ENCODE measurements around the gene PTPRM.

PTPRM gene

DNA sequence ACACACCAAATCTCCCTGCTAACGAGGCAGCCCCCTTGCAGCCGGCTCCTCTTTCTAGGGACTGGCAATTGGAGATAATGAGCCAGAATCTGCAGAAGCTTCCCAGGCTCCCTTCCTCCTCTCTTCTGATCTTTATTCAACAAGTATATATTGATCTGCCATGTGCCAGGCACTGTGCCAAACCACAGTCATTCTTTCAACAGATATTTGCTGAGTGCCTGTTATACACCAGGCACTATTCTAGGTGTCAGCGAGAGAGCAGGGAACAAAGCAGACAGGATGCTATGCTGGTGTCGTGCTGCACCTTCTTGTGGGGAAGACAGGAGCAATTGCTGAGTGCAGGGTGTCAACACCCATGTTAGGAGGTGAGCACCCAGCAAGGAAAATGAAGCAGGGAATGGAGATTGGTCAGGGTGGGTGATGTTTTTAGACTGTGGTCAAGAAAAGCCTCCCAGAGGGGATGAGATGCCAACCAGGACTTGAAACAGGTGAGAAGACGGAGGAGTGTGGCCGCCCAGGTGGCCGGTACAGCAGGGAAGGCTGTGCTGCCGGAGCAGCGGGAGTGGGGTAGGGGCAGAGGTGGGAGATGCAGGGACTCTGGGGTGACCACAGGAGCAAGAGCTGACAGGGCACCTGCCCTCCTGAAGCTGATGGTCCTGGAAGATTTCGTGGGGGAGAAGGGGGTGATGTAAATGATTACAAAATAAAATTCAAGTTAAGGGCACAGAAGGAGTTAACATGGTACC, 734.5 kb downstream of the PTPRM start:
- DNase-seq, result no peak

DNA sequence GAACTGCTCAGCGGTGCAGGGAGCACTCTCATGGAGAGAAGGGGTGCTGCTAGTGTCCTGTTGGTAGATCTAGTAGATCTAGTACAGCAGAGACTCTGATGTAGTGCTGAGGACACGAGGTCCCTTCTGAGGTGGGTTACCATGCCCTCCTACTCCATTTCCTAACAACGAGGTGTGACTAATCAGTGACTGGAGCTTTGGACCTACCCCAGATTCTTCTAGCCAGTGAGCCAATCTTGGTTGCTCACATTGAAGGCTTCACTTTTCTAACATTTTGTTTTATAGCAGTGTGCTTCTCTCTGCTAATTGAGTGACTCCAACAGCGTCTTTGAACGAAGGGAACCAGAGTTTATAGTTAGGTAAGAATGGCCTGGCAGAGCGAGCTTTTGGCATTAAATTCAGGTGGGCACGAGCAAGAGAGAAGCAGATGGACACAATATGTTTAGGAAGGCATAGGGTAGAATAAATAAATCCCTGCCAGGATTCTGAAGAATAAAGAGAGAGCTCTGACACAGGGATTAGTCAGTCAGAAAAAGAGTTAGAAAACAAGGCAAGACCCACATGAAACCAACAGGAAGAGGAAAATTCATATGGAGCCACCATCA, 736.1 kb downstream of the PTPRM start:
- DNase-seq, result no peak

DNA sequence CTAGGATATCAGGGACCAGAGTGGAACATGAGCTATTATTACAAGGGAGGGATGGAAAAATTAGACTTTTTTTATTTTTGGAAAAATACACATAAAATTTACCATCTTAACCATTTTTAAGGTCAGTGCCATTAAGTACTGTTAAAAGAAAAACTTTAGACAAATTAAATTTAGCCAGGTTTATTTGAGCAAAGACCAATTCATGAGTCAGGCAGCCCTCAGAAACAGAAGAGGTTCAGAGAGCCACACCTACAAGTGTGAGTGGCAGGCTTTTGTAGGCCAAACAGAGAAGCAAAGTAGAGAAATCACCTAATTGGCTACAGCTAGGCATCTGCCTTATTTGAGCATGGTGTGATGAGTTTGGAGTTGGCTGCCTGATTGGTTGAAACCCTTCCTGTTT, 740.8 kb downstream of the PTPRM start:
- DNase-seq, result no peak

DNA sequence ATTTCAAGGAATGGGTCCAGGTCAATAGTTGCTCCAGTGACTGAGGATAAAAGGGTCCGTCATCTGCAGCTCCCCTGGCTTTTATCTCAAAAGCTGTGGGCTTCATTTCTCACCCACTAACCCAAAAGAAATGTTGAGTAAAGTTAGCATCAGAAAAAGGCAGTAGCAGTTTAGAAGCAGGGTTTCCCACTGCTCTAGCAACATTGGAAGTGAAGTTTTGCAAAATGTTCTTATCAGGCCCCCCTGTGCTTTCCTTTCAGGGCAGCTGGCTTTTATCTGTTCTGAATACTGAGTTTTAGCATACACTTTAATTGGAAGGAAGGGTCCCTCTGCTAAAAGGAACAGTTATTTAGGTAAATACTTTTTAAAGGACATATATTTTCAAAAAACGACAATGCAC, 745.9 kb downstream of the PTPRM start:
- no peak for DNase-seq

DNA sequence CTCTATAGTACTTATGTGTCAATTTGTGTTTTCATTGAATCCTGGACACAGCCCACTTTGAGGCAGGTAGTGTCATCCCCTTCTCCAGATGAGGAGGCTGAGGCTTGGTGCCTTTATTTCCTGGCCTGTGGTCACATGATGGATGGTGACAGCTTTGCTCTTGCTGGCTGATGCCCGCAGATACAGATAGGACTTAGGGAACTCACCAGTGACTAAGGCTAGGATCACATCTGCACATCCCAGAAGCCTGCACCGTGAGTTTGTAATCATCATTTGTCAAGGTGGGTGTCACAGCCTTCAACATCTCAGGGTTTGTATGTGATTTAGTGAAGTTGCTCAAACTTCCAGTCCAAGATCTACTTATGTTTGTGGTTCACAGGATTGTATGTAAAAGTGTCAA, 747.0 kb downstream of the PTPRM start:
- no peak for DNase-seq

DNA sequence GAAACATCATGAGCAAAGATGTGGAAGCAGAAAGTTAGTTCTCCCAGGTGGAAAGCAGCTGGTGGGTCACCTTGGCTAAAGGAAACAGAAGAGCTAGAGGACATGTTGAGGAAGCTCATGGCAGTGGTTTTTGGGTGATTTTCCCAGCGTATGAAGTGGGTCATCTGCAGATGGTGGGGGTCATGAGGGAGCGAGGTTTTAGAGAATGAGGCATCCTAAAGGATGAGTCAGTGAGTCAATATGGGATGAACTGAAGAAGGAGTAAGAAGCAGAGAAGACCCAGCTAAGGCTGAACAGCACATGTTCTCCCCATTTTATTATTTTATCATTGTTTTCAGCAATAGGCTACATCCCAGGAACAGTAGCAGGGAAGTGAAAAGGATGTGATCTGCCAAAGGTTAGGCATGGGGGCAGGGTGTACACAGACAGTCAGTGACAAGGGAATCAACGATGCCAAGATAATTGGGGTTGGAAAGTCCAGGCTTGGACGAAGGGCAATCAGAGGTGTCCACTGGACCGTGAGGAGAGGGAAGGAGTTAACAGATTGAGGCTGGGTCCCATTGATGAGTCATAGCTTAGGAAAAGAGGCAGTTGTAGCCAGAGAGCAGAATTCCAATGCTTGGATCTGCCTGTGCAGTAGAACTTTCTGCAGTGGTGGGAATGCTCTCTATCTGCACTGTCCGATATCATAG, 752.8 kb downstream of the PTPRM start:
- no peak for DNase-seq

DNA sequence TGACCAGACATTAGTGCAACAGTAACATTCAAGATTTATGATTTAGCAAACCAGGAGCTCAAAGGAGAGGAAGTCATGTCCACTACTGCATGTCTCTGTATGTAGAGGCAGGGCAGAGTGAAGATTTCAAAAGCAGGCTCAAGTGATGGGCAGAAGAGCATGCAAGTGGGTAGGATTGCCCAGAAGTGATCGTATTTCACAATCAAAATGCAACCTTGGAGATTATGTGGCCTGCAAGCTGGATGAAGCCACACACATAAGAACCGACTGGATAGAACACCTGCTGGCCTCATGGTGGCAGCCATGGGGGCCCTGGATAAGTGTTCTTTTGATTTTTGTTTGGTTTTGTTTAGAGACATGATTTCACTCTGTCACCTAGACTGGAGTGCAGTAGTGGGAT, 755.4 kb downstream of the PTPRM start:
- DNase-seq, result no peak

DNA sequence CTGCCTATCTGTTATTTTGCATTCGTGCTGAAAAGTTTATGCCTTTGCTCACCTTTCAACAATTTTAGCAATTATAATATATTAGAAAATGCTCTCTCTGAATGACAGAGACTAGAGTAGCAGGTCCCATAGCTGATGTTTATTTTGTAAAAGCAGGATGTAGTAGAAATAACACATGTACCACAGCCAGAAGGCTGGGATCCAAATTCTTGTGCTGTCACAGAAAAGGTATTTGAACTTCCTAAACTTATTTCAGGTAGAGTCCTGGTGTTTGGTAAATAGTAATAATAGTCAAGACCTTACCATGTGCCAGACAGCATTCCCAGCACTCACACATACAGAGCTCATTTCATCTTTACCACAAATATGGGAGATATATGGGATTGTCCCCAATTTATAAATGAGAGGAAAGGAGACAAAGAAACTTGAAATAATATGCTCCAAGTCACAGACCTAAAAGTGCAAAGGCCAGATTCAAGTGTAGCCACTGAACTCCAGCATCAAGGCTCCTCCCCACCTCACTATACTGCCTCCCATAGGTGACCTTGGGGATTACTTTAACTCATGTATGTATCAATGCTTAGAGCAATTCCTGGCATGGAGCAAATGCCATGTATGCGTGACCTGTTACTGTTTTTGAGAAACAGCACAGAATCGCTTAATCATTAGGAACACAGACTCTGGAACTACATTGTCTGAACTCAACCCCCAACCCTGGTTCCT, 757.4 kb downstream of the PTPRM start:
- no peak for DNase-seq

DNA sequence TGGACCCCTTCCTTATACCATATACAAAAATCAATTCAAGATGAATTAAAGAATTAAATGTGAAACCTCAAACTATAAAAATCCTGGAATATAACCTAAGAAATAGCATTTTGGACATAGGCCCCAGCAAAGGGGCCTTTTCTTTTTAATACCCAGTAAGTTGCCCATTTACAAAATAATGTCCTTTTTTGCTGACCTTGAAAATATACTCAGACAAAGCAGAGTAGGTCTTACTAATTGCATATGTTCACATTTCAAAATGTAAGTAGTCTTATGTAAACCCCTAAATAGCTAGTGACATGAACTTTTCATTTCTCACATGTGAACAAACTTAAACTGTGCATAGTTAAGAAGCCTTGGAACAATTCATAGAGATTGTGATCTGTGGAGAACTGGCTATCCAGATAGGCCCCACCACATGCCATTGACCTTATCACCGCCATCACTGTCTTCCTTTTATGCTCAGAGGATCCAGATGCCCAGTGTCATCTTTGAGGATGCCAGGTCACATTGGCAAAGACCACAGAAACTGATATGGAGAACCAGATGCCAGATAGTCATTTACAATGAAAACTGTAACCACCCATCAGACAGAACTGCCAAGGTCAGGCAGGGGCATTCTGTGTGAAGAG, 759.8 kb downstream of the PTPRM start:
- no peak for DNase-seq

DNA sequence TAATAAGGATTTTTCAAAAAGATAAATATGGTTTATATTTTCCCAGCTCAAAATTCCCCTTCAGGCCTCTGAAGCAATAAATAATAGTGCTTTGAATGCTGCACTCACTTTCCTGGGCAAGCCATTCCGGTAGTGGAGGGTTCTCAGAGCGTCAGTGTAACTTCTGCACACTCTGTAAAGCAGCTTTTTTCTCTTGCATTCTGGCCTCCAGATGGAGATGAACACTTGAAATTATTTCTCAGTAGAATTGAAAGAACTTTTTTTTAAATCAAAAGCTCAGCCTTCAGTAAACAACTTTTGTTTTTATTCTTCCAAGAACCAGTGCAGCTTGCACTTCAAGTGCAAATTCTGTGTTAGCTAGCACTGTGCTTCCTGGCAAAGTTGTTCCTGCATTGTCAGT, 761.0 kb downstream of the PTPRM start:
- no peak for DNase-seq

DNA sequence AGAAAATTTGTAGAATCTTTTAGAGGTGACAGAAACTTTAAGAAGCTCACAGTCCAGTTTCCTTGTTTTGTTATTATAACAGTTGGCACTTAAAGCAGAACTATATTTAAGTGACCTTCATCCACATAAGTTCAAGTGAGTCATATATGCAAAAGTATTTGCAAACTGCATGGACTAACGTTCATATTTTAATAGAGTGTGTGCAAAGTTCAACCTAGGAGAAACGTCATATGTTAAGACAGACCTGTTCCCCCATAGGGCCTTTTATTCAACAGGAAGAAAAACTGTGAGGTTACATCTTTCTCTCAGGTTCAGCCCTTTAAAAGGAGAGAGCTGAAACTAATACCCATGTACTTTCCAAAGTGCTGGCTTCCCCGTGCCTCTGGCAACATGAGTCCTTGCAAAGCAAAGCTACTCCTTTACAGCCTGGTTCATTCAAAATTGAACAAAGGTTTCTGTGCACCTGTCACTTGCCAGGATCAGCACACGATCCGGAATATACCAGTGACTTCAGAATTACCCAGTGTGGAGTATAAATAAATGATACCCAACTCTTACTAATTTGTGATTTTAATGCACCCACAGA, 762.2 kb downstream of the PTPRM start:
- no peak for DNase-seq

DNA sequence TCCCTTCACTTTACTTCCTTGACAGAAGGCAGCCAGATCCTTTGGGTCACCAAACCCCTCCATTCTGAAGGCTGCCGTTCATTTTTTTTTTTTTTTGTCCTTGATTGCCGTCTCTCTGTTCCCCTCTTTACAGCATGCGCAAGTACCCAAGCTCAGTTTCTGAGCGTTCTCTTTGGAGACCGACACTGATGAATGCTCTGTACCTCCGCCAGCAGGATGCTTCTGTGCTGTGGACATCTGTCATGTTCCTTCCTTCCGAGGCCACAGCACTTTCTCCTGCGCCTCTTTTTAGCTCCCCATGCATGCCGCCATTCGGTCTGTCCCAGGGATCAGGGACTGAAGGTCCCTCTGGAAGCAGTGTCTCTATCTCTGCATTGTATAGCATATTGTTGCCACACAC, 763.5 kb downstream of the PTPRM start:
- no peak for DNase-seq

DNA sequence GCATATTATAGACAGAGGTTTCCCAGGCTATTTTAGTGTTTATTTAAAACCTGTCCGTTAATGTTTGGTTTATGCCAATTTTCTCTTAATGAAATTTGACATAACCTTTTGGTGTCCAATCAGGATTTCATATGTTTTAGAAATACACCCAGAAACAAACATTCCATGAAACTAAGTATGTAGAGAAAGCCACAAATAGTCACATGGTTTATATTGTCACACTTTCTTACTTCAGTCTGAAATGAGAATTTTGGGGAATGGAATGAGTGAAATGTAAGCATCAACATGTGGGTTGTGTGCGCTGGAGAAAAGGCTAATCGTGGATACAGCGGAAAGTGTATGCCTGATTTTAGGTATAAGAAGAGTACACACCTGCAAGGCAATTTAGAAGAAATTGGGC, 765.2 kb downstream of the PTPRM start:
- no peak for DNase-seq

DNA sequence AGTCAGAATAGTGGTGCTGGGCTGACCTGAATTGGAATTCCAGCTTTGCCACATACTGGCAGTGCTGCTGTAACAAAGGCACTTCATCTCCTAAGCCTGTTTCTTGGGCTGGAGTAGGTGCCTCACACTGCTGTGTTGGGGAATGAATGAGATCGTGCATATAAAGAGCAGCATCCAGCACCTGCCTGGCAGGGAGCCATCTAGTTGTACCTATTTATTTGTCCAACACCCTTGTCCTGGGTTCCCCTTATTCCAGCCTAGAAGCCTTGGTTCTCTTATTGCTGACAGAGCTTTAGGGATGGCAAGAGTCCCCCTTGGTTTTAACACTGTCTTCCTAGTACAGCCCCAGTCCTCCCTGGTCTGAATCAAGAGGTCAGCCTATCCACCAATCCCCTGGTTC, 766.8 kb downstream of the PTPRM start:
- DNase-seq, result no peak

DNA sequence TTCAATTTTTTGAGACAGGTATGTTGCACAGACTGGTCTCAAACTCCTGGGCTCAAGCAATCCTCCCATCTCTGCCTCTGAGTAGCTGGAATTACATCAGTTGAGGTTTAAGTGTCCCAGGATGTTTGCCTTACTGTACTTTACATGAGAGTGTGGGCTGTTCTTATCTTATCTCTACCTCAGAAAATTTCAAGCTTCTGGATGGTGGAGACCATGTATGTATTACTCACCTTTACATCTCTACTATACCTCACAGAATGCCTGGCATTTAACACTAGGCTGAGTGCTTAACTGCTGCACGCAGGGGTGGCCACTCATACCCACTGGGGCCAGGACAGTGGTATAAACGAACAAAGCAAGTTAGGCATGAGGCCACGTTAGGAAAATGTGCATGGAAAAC, 770.1 kb downstream of the PTPRM start:
- DNase-seq, result no peak

DNA sequence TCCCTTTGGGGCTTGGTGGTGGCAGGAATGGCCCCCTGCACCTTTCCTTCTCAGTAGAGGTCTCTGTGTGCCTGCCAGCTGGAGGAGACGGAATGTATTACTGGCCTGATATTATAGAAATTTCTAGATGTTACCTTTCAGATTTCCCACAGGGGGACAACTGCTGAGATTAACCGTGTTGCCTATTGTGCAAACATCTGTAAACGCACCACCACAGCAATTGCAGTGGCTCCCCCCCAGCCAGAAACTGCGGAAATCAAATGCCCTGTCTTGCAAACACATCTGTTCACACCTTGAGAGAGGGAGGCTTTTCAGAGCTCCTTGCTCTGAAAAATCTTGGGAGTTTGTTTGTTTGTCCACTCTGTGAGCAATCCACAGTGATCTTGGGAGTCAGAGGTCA, 772.1 kb downstream of the PTPRM start:
- DNase-seq, result no peak

DNA sequence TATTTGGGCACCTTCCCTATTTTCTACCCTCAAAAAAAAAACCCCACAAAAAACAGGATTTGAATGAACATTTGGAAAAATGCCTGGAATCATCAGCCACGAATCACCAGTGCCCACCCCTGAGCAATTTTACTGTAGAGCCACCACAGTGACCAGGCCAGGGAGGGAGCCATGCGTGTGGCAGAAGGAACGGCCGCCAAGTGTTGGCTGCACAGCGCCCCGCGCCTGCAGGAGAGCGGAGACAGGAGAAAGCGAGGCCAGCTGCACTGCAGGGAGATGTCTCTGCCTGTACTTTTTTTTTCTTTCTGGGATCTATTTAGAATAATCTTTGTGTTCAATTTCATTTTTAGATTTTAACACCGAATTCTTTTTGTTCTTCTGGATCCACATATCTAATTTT, 772.8 kb downstream of the PTPRM start:
- DNase-seq, result no peak

DNA sequence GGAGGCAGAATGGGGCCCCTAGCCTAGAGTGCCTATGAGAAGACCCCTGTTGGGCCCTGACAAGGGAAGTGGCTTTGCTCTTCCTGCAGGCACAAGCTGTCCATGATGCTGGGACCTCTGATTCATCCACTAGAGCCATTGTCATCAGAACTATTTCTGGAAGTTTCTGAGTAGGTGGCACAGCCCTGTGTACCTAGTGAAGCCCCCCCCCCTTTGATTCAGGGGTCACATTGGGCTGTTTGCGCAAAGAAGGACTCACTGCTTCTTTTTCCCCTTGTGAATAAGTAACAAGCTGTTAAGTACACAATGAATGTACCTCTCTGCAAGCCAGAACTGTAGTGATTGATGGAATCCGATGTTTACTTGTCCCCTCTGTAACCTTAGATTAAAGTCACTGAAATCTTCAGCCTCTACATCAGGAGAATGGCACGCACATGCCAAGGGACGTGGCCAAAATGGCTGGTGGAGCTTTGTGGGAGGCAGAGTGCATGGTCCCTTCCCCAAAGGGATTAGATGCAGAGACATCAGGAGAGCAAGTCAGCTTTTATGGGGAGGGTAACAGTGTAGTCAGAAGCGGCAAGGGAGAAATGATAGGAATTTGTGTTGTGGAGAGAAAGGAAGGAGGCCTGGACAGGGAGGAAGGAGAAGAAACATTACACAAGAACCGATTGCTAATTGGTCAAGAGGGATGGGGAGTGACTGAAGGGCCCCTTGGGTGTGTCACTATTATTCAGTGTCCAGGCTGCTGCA, 774.5 kb downstream of the PTPRM start:
- no peak for DNase-seq

DNA sequence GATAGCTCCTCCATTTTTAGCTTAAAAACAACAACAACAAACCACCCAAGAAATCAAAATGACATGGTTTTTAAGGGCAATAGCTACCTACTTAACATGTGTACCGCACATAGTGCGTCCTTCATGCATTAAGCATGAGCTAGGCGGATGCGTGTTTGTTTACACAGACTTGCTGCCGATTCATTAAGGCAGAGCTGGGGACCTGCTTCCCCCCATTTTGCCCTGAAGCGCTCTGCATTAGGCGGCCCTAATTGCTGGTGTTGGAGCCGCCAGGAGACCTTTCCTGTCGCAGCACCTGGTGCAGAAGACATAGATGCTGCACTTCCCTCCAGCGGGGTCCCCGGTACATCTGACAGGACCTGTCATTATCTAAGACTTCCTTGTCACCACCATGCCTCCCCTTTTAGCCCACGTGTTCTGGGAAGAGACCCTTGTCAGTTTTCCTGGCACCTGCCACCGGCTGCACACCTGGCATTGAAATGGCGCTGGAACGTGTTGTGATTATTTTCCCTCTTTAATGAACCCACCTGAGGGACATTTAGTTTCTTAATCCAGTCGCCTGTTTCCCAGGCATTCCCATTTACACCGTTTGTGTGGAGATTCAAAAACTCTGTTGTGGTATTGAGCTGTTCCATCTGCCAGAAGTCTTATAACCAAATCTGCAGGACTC, 781.1 kb downstream of the PTPRM start:
- DNase-seq, result no peak

DNA sequence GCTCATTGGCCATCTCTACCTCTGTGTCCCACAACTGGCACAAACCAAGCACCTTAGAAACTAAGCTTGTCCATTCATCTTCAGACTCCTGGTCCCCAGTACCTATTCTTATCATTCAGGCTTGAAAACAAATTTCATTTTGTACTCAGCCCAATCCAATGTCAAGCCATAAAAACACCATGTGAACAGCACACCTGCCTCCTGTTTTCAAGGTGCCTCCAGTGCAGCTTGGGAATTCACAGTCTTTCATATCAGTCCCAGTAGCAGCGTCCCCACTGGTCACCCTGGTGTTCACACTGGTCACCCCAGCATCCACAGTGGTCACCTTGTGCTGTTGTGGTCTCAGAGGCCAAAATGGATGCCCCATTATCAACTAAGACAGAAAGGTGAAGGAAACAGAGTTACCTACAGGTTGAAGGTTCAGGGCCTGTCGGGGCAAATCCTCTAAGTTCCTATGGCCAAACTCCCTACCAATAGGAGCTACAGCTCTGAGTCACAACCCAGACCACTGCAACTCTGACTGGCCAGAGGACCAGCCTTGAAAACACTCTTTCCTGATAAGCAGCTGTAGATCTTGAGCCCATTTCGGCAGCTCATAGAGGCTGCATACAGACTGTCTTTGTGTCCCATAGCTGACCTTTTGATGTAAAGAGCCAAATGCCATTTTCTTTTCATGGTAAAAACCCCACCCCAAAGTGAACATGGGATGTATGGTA, 782.6 kb downstream of the PTPRM start:
- no peak for DNase-seq

DNA sequence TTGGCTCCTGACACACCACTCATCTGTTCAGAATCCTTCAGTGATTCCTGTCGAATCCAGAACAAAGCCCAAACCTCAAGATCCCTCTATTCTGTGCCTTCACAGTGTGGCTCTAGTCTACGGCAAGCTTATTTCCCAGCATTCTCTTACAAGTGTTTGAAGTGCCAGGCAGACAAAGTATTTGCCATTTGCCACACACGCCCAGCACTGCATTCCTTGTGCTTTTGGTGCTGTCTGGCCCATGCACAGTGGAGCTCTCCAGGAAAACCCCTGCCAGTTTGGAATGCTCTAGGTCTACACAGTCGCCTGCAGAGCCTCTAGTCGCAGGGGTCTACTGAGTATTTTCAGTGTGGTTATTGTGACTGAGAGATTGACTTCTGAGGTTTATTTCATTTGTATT, 783.5 kb downstream of the PTPRM start:
- DNase-seq, result no peak

Data from femur (tissue), 1 donor.